Stimulated activated CD4-positive, alpha-beta T cell treated with anti-CD3 and anti-CD28 coated beads, Interleukin-1b, Interleukin-23, amount 100 ng/mL, for 1 hour (primary cell): ENCODE data around the gene DLL3.
"Not testable (repeated sequence)": the region's sequence is repeated elsewhere in the genome, so short reads cannot be mapped to it uniquely, and the experiment has no call there.

Experiments
- DNase-seq, 2 donors: peaks; one replicate each; pipeline ENCODE4 v3.0.0-alpha.2; 2020; ENCODE audit warnings: low read depth in 2 of 2

Gene DLL3, protein sequence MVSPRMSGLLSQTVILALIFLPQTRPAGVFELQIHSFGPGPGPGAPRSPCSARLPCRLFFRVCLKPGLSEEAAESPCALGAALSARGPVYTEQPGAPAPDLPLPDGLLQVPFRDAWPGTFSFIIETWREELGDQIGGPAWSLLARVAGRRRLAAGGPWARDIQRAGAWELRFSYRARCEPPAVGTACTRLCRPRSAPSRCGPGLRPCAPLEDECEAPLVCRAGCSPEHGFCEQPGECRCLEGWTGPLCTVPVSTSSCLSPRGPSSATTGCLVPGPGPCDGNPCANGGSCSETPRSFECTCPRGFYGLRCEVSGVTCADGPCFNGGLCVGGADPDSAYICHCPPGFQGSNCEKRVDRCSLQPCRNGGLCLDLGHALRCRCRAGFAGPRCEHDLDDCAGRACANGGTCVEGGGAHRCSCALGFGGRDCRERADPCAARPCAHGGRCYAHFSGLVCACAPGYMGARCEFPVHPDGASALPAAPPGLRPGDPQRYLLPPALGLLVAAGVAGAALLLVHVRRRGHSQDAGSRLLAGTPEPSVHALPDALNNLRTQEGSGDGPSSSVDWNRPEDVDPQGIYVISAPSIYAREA

DNA sequence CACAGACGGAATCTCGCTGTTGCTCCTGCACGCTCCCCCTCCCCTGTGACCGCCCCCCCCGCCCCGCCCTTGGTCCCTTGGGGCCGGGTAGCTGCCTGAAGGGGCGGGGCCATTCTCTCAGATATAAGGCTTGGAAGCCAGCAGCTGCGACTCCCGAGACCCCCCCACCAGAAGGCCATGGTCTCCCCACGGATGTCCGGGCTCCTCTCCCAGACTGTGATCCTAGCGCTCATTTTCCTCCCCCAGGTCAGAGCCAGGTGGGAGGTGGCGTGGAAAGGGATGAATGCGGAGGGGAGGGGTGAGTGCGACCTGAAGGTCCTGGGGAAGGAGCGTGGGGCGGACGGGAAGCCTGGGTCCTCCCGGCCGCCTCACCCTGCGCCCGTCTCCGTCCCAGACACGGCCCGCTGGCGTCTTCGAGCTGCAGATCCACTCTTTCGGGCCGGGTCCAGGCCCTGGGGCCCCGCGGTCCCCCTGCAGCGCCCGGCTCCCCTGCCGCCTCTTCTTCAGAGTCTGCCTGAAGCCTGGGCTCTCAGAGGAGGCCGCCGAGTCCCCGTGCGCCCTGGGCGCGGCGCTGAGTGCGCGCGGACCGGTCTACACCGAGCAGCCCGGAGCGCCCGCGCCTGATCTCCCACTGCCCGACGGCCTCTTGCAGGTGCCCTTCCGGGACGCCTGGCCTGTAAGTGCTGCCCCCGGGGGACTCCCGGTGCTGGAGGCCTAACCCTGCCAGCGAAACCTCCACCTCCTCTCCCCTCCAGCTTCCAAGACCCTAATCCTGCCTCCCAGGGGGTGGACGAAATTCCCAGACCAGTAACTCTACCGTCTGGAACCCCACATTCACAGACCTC is at the start of gene DLL3:
Gene DLL3, plus strand, starts transcription at position 150 of the 845 bp plus-strand sequence. Its CDS starts 28 bp downstream, at position 178.
- DNase-seq, result no peak

DNA sequence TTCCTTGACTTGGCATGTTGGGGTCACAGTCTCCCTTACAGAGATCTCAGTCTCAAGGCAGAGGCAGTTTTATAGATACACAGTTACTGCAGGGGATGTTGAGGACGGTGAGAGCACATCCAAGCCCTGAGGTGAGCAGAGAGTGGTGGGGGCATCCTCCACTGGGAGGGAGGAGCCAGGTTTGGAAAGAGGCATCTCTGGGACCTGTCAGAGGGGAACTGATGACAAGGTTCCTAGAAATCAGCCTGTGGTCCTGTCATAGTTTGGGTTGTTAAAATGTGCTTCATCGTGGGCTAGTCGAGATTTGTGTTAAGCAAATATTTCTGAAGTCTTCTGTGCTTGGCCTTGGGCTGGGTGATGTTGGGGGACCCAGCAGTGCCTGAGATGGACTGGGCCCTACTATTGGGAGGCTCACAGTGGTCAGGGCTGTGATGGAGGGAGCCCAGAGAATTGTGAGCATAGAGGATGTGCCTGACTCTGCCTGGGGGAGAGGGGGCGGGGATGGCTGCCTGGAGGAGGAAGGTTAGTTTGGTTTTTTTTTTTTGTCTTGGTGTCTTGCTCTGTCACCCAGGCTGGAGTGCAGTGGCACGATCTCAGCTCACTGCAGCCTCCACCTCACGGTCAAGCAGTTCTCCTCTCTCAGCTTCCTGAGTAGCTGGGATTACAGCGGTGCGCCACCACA is 49.5 kb upstream of the DLL3 start:
- DNase-seq, result no peak

DNA sequence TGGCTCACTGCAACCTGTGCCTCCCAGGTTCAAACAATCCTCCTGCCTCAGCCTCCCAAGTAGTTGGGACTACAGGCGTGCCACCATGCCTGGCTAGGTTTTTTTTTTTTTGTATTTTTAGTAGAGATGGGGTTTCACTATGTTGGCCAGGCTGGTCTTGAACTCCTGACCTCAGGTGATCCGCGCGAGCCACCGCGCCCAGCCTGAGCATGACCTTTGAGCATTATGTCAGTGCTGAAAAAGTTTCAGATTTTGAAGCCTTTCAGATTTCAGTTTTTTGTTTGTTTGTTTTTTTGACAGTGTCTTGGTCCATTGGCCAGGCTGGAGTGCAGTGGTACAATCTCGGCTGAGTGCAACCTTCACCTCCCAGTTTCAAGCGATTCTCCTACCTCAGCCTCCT is 47.5 kb upstream of the DLL3 start:
- not testable (repeated sequence) for DNase-seq

DNA sequence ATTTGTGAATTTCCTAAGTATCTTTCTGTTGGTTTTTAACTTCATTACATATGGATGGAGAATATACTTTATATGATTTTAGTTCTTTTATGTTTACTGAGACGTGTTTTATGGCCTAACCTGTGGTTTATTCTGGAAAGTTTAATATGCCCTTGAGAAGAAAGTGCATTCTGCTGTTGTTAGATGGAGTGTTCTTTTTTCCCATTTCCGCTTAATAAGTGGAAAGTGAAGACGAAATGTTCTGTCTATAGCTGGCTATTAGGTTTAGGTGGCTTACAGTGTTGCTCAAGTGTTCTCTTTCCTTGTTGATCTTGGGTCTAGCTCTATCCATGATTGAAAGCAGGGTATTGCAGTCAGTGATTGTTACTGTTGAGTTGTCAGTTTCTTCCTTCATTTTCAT is 35.3 kb upstream of the DLL3 start:
- no peak for DNase-seq

DNA sequence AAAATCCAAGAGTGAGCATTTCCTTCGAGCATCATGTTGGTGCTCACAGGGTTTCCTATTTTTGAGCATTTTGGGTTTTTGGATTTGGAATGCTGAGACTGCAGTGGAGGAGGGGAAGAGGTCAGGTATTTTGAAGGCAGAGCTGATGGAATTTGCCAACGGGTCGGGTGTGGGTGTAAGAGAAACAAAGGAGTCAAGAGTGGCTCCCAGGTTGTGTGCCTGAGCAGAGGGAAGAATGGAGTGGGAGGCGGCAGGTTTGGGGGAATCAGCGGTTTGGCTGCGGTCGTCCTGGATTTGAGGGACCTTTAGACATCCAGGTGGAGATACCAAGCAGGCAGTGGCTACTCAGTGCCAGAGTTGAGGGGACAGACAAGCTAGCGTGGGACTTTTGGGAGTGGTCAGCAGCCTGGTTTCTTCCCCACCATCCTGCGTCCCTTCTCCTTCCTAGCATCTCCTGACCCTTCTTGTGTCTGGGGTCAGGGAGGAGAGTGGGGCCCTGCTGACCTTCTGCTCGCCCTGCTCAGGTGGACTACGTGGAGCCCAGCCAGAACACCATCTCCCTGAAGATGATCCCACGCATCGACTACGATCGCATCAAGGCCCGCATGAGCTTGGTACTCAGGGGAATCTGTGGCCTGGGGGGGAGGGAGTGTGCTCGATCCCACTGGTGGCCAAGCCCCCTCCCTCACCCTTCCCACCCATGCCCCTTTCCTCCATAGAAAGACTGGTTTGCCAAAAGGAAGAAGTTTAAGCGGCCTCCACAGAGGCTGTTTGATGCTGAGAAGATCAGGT is 32.6 kb upstream of the DLL3 start:
- no peak for DNase-seq

DNA sequence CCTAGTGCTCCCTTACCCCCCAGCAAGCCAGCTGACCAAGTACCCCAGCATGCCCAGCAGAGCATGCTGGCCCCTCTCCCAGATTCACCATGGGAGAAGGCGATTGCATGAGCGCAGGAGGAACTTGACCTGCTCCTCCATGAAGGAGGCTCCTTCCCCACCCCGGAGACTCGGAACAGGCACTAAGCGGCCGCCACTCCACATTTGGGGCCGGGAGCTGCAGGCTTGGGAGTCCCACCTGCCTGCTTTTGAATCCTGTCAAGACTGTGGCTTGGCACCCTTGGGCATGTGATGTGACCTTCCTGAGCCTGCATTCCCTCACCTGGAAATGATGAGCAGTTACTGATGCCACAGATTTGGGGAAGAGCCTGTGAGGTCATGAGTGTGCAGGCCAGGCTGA is 30.8 kb upstream of the DLL3 start:
- no peak for DNase-seq

DNA sequence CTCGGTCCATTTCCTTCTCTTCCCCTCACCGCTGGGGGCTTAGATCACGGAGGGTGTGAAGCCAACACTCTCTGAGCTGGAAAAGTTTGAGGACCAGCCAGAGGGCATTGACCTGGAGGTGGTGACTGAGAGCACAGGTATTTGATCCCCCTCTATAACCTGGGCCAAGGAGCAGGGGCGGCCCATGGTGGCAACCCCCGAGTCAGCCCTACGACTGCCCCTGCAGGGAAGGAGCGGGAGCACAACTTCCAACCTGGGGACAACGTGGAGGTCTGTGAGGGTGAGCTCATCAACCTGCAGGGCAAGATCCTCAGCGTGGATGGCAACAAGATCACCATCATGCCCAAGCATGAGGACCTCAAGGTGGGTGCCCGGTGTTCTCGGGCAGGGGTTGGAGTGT is 29.7 kb upstream of the DLL3 start:
- no peak for DNase-seq

DNA sequence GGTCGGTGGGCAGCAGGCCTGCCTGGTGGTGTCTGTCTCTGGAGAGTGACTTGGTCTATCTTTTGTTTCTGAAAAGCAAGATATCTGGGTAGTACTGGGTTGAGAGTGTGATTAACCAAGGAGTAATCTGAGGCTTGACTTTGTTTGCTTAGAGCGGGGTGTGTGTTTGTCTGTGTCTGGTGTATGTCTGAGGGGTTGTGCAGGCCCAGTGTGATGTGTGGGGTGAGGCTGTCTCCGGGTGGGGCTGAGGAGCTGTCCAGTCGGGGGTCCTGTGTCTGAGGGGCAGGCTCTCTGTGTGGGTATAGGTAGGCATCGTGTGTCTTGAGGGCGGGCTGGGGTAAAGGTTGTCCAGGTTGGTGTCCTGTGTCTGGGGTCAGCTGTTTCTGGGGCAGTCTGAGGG is 29.2 kb upstream of the DLL3 start:
- DNase-seq, result no peak

DNA sequence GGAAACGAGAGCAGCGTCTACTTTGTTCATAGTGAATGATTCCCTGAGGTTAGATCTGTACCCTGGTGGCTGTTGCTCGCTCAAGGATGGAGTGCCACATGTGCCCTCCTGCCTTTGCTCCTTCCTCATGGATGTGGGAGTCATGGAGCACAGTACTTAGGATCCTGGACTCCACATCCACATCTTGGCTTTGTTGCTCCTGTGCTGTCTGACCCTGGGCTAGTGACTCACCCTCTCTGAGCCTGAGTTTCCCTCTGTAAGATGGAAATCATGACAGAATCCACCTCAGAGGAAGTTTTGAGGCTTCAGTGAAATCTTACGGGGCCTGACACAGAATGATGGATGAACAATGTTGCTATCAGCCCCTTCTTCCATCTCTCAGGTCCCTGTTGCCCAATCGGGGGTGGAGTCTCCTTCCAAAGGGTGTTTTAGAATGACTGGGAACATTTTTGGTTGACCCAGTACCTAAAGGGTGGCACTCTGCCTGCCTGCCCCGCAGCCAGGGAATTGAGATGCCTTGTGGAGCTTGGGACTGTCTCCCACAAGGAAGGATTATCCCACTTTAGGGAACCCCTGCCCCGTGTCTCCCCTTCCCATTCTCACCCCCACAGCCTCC is 27.9 kb upstream of the DLL3 start:
- no peak for DNase-seq

DNA sequence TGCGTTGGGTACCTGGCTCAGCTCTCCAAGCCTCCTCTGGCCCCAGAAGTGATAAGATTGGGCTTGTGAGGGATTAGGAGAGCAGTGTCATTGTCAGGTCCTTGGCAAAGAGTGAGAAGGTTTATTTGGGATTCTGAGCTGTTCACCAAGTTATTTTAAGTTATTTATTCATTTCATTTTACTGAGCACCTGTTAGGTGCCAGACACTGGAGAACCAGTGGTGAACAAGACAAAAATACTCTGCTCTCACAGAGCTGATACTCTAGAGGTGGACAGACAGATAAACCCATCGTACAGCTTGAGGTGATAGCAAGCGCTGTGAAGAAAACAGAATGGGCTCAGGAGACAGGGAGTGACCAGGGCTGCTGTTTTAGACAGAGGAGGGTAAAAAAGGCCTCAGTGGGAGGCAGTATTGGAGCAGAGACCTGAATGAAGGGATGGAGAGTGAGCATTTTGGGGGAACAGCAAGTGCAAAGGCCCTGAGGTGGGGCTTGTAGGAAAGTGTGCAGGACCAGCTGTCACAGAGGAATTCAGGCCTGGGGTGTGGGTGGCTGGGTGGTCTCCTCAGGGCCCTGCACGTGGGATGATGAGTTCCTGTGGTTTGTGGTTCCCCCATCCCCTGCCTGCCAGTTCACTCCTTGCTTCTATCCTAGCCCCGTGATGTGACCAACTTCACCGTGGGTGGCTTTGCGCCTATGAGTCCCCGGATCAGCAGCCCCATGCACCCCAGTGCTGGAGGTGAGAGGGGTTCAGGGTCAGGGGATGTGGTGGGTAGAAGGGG is 26.8 kb upstream of the DLL3 start:
- no peak for DNase-seq

DNA sequence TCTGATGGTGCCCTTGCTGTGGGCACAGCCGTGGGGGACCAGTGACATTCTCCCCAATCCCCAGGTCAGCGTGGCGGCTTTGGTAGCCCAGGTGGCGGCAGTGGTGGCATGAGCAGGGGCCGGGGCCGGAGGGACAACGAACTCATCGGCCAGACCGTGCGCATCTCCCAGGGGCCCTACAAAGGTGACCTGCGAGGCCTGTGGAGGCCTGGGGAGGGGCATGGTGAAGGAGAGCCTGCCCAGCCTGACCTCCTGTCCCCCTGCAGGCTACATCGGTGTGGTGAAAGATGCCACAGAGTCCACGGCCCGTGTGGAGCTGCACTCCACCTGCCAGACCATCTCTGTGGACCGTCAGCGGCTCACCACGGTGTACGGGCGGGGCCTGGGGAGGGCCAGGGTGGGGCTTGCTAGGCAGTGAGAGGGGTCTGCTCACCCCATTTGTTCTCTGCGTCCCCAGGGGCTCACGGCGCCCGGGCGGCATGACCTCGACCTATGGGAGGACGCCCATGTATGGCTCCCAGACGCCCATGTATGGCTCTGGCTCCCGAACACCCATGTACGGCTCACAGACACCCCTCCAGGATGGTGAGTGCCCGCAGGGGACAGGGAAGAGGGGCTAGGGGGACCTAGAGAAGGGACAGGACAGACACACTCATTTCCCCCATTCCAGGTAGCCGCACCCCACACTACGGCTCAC is 25.9 kb upstream of the DLL3 start:
- no peak for DNase-seq

DNA sequence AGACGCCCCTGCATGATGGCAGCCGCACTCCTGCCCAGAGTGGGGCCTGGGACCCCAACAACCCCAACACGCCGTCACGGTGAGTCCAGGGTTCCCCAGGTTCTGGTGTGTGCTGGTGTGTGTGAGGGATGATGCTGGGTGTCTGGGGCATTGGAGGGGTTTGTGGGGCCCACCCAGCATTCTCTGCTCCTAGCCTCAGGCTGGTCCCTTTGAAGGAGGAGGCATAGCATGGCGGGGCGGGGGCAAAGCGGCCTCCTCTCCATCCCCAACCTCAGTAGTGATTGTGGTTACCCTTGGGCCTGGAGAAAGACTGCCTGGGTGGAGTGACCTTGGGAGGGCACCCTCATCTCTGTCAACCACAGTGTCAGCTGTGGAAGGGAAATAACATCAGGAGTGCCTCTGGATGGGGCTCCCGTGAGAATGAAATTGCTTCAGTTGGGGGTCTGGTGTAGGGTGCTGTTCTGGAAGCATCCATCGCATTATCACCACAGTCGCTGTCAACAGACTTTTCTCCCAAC is 25.2 kb upstream of the DLL3 start:
- no peak for DNase-seq

DNA sequence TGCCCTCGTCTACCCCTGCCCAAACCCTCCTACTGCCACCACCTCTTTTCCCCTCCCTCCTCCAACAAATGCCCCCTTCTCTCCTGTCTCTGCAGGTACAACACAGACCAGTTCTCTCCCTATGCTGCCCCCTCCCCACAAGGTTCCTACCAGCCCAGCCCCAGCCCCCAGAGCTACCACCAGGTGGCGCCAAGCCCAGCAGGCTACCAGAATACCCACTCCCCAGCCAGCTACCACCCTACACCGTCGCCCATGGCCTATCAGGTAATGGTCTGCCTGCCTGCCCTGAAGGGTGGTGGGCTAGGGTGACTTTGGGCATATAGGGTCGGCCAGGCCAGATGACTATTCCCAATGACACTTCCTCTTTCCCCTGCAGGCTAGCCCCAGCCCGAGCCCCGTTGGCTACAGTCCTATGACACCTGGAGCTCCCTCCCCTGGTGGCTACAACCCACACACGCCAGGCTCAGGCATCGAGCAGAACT is 24.6 kb upstream of the DLL3 start:
- DNase-seq, result peak; percentile 41 to 70

DNA sequence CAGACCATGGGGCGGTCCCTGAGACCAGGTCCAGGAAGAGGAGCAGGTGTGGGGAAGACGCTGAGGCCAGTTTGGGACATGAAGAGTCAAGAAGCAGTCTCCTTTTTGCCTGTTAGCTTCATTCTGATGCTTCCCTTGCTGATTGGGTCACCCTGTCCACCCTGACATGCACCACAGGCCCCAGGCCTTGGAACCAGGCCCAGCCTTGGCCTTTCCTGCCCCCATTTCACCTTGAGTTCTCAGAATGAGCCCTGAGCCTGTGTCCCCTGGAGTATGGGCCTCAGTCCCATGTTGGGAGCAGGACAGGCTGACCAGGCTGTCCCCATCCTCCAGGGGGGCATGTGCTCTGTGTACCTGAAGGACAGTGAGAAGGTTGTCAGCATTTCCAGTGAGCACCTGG is 23.0 kb upstream of the DLL3 start:
- no peak for DNase-seq

DNA sequence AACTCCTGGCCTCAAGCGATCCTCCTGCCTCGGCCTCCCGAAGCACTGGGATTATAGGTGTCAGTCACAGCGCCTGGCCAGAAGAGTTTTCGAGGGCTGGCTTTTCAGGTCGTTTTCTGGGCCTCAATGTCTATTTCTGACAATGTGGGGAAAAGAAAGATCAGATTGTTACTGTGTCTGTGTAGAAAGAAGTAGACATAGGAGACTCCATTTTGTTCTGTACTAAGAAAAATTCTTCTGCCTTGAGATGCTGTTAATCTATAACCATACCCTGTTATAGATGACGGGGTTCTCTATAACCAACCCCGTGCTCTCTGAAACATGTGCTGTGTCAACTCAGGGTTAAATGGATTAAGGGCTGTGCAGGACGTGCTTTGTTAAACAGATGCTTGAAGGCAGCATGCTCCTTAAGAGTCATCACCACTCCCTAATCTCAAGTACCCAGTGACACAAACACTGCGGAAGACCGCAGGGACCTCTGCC is 19.4 kb upstream of the DLL3 start:
- DNase-seq, result not testable (repeated sequence)

DNA sequence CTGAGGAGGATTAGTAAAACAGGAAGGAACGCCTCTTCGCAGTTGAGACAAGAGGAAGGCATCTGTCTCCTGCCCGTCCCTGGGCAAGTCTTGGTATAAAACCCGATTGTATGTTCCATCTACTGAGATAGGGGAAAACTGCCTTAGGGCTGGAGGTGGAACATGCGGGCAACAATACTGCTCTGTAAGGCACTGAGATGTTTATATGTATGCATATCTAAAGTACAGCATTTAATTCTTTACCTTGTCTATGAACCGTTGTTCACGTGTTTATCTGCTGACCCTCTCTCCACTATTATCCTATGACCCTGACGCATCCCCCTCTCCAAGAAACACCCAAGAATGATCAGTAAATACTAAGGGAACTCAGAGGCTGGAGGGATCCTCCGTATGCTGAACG is 18.8 kb upstream of the DLL3 start:
- DNase-seq, result no peak

DNA sequence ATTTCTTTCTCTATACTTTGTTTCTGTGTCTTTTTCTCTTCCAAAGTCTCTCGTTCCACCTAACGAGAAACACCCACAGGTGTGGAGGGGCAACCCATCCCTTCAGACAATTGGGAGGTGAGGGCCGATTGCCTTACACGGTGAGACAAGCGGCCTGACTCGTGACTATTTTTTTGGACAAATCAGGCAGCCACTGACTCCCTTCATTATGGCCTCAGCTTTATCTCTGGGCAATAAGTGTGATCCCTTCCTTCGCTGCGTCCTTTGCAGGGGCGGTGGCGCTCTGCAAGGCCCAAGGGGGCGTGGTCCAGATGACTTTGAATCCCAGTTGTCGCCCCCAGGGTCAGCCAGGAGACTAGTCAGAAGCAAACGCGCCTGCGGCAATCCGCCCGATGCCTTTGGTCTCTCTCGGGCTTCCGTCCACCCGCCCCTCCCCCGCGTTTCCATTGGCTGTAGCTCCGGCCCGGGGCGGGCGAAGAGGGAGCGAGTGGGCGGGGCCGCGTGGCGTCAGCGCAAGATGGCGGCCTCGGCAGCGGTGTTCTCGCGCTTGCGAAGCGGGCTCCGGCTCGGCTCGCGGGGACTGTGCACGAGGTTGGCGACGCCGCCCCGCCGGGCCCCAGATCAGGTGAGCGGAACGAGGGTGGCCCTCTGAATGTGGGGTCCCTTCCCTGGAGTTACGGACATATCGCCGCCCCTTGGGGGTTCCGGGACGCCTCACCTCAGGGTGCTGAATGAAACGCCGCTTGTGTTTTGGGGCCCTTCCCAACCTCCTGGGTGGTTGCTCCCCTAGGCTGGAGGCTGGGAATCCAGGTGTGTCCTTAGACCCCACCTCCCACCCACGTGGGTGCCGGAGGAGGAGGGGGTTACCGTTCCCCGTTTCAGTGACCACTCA is 18.2 kb upstream of the DLL3 start, which contains the start of gene TIMM50:
Gene TIMM50, plus strand, starts transcription at position 502 of the 892 bp plus-strand sequence. Its CDS starts 16 bp downstream, at position 518.
- peak; percentile 90 to 98 for DNase-seq

DNA sequence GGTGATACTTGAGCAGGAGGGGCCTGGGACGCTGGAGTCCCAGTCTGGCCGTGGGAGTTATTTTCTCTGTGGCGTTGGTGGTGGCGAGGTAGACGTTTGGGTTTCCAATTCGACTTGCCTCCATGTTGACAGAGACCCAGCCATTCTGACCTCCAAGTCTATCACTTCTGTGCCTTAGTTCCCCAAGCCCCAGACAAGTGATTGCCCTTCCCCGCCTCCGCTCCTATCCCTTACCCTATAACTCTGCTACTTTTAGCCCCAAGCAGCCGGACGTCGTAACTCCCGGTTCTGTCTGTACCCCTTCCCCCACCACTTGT is 17.6 kb upstream of the DLL3 start:
- DNase-seq, result no peak
